HEK293 (cell line): ENCODE data around the gene PITPNC1.

Experiments used
- ATF2 ChIP-seq: fragments of 450-650 bp; formaldehyde crosslinking; IDR thresholded peaks from 2 replicates; pipeline ENCODE4 v1.5.1; 2016; ENCODE audit warnings: missing biosample characterization, missing genetic modification characterization, low read depth
- EGR2 ChIP-seq: fragments of 450-650 bp; formaldehyde crosslinking; IDR thresholded peaks from 2 replicates; pipeline ENCODE4 v1.5.1; 2016; ENCODE audit warnings: low read depth, missing biosample characterization, missing genetic modification characterization
- GFI1B ChIP-seq: fragments of 450-650 bp; formaldehyde crosslinking; IDR thresholded peaks from 2 replicates; pipeline ENCODE4 v1.5.1; 2016; ENCODE audit warnings: missing biosample characterization, missing genetic modification characterization
- HOXC10 ChIP-seq: sonication (generic); formaldehyde crosslinking; IDR thresholded peaks from 2 replicates; pipeline ENCODE4 v1.8.1; 2023; ENCODE audit warnings: mild to moderate bottlenecking, missing genetic modification reagents
- HOXD13 ChIP-seq: sonication (generic); formaldehyde crosslinking; IDR thresholded peaks from 2 replicates; pipeline ENCODE4 v1.8.0; 2022; ENCODE audit warnings: missing genetic modification reagents, borderline replicate concordance
- KLF7 ChIP-seq: fragments of 450-650 bp; formaldehyde crosslinking; IDR thresholded peaks from 2 replicates; pipeline ENCODE4 v1.5.1; 2016; ENCODE audit warnings: missing biosample characterization, missing genetic modification characterization, borderline replicate concordance
- MZF1 ChIP-seq: fragments of 450-650 bp; formaldehyde crosslinking; IDR thresholded peaks from 2 replicates; pipeline ENCODE4 v1.5.1; 2017; ENCODE audit warnings: missing biosample characterization, missing genetic modification characterization, borderline replicate concordance
- OSR2 ChIP-seq: fragments of 450-650 bp; formaldehyde crosslinking; IDR thresholded peaks from 2 replicates; pipeline ENCODE4 v1.5.1; 2016; ENCODE audit warnings: missing biosample characterization, missing genetic modification characterization
- OVOL3 ChIP-seq: fragments of 450-650 bp; formaldehyde crosslinking; IDR thresholded peaks from 2 replicates; pipeline ENCODE4 v1.5.1; 2016; ENCODE audit warnings: missing biosample characterization, missing genetic modification characterization
- PRDM1 ChIP-seq: fragments of 450-650 bp; formaldehyde crosslinking; IDR thresholded peaks from 2 replicates; pipeline ENCODE4; 2016; ENCODE audit warnings: missing biosample characterization, missing genetic modification characterization
- PRDM6 ChIP-seq: fragments of 450-650 bp; formaldehyde crosslinking; IDR thresholded peaks from 2 replicates; pipeline ENCODE4 v1.5.1; 2017; ENCODE audit warnings: missing biosample characterization, missing genetic modification characterization
- TCF7L2 ChIP-seq: IDR thresholded peaks from 2 replicates; pipeline ENCODE4 v1.6.1; 2011; ENCODE audit warnings: low read depth, mild to moderate bottlenecking, inconsistent platforms, low read length, moderate library complexity, borderline replicate concordance
- TRIM28 ChIP-seq: IDR thresholded peaks from 2 replicates; pipeline ENCODE4 v1.6.1; 2011; ENCODE audit warnings: low read length, control low read depth, borderline replicate concordance
- ZBTB1 ChIP-seq: fragments of 450-650 bp; formaldehyde crosslinking; IDR thresholded peaks from 2 replicates; pipeline ENCODE4 v1.5.1; 2016; ENCODE audit warnings: missing biosample characterization, missing genetic modification characterization
- ZBTB21 ChIP-seq: fragments of 450-650 bp; formaldehyde crosslinking; IDR thresholded peaks from 2 replicates; pipeline ENCODE4 v1.5.1; 2017; ENCODE audit warnings: missing biosample characterization, missing genetic modification characterization
- ZBTB7A ChIP-seq: fragments of 450-650 bp; formaldehyde crosslinking; IDR thresholded peaks from 2 replicates; pipeline ENCODE4 v1.5.1; 2016; ENCODE audit warnings: low read depth, missing biosample characterization, missing genetic modification characterization
- ZFP3 ChIP-seq: fragments of 450-650 bp; formaldehyde crosslinking; IDR thresholded peaks from 2 replicates; pipeline ENCODE4 v1.5.1; 2016; ENCODE audit warnings: low read depth, missing biosample characterization, missing genetic modification characterization
- ZFP41 ChIP-seq: fragments of 450-650 bp; formaldehyde crosslinking; IDR thresholded peaks from 2 replicates; pipeline ENCODE4 v1.5.1; 2016; ENCODE audit warnings: missing biosample characterization, missing genetic modification characterization, borderline replicate concordance
- ZNF132 ChIP-seq: fragments of 450-650 bp; formaldehyde crosslinking; IDR thresholded peaks from 2 replicates; pipeline ENCODE4 v1.5.1; 2017; ENCODE audit warnings: missing biosample characterization, missing genetic modification characterization, borderline replicate concordance
- ZNF138 ChIP-seq: fragments of 450-650 bp; formaldehyde crosslinking; IDR thresholded peaks from 2 replicates; pipeline ENCODE4 v1.5.1; 2016; ENCODE audit warnings: missing biosample characterization, missing genetic modification characterization, borderline replicate concordance
- ZNF2 ChIP-seq: fragments of 450-650 bp; formaldehyde crosslinking; IDR thresholded peaks from 2 replicates; pipeline ENCODE4 v1.5.1; 2016; ENCODE audit warnings: missing biosample characterization, missing genetic modification characterization
- ZNF223 ChIP-seq: fragments of 450-650 bp; formaldehyde crosslinking; IDR thresholded peaks from 2 replicates; pipeline ENCODE4 v1.5.1; 2016; ENCODE audit warnings: missing biosample characterization, missing genetic modification characterization
- ZNF280C ChIP-seq: fragments of 450-650 bp; formaldehyde crosslinking; IDR thresholded peaks from 2 replicates; pipeline ENCODE4 v1.5.1; 2016; ENCODE audit warnings: missing biosample characterization, missing genetic modification characterization
- ZNF366 ChIP-seq: fragments of 450-650 bp; formaldehyde crosslinking; conservative IDR thresholded peaks from 2 replicates; pipeline ENCODE4 v1.5.1; 2016; ENCODE audit warnings: missing biosample characterization, missing genetic modification characterization
- ZNF37A ChIP-seq: fragments of 450-650 bp; IDR thresholded peaks from 2 replicates; pipeline ENCODE4 v1.5.1; 2018; ENCODE audit warnings: missing biosample characterization, missing genetic modification characterization
- ZNF473 ChIP-seq: fragments of 450-650 bp; formaldehyde crosslinking; IDR thresholded peaks from 2 replicates; pipeline ENCODE4 v1.5.1; 2017; ENCODE audit warnings: missing biosample characterization, missing genetic modification characterization
- ZNF48 ChIP-seq: fragments of 450-650 bp; formaldehyde crosslinking; IDR thresholded peaks from 2 replicates; pipeline ENCODE4 v1.5.1; 2016; ENCODE audit warnings: missing biosample characterization, missing genetic modification characterization
- ZNF549 ChIP-seq: fragments of 450-650 bp; IDR thresholded peaks from 2 replicates; pipeline ENCODE4 v1.5.1; 2018; ENCODE audit warnings: missing biosample characterization, missing genetic modification characterization, mild to moderate bottlenecking, inconsistent platforms, moderate library complexity
- ZNF558 ChIP-seq: fragments of 450-650 bp; formaldehyde crosslinking; IDR thresholded peaks from 2 replicates; pipeline ENCODE4 v1.5.1; 2016; ENCODE audit warnings: missing biosample characterization, missing genetic modification characterization
- ZNF610 ChIP-seq: fragments of 450-650 bp; formaldehyde crosslinking; IDR thresholded peaks from 2 replicates; pipeline ENCODE4 v1.5.1; 2016; ENCODE audit warnings: missing biosample characterization, missing genetic modification characterization, borderline replicate concordance
- ZNF658 ChIP-seq: fragments of 450-650 bp; formaldehyde crosslinking; IDR thresholded peaks from 2 replicates; pipeline ENCODE4; 2016; ENCODE audit warnings: missing biosample characterization, missing genetic modification characterization
- ZNF664 ChIP-seq: fragments of 450-650 bp; formaldehyde crosslinking; IDR thresholded peaks from 2 replicates; pipeline ENCODE4 v1.5.1; 2016; ENCODE audit warnings: missing biosample characterization, missing genetic modification characterization
- ZNF670 ChIP-seq: fragments of 450-650 bp; formaldehyde crosslinking; IDR thresholded peaks from 2 replicates; pipeline ENCODE4 v1.5.1; 2016; ENCODE audit warnings: missing biosample characterization, missing genetic modification characterization, low read depth
- ZNF701 ChIP-seq: fragments of 450-650 bp; formaldehyde crosslinking; IDR thresholded peaks from 2 replicates; pipeline ENCODE4 v1.5.1; 2016; ENCODE audit warnings: missing biosample characterization, missing genetic modification characterization
- ZNF76 ChIP-seq: fragments of 450-650 bp; formaldehyde crosslinking; IDR thresholded peaks from 2 replicates; pipeline ENCODE4; 2016; ENCODE audit warnings: low read depth, missing biosample characterization, missing genetic modification characterization, borderline replicate concordance
- ZSCAN4 ChIP-seq: fragments of 450-650 bp; formaldehyde crosslinking; IDR thresholded peaks from 2 replicates; pipeline ENCODE4 v1.5.1; 2017; ENCODE audit warnings: missing biosample characterization, missing genetic modification characterization

The PITPNC1 gene

GRCh38 chr17:67585077-67585602, 208.1 kb downstream of the PITPNC1 start (continued):
- TF ChIP-seq EGR2 (tag by site-specific recombination), result no peak
- TF ChIP-seq TRIM28, result peak; percentile 89
- no peak for TF ChIP-seq ZNF701 (tag by site-specific recombination)
- TF ChIP-seq ZNF48 (tag by site-specific recombination), result no peak
- no peak for TF ChIP-seq ZNF132 (tag by site-specific recombination)
- no peak for TF ChIP-seq ZSCAN4 (tag by site-specific recombination)
- TF ChIP-seq ZNF37A (tag by site-specific recombination), result no peak
- peak; percentile 88; the same call in 1 of the 2 replicates for TF ChIP-seq KLF7
- TF ChIP-seq ZNF670 (tag by site-specific recombination), result no peak
- TF ChIP-seq ZNF76 (tag by site-specific recombination), result no peak
- peak; percentile 71 for TF ChIP-seq PRDM6 (tag by site-specific recombination)
- TF ChIP-seq ZBTB1, result no peak
- TF ChIP-seq ZFP41, result no peak
- 0 out of 2 replicates have a peak, but pooled peaks have one; percentile 21 for TF ChIP-seq ZNF2
- no peak for TF ChIP-seq ZNF658
- TF ChIP-seq OSR2 (tag by site-specific recombination), result peak; percentile 97
- no peak for TF ChIP-seq ZNF549
- TF ChIP-seq ZNF473 (tag by site-specific recombination), result no peak
- peak; percentile 81 for TF ChIP-seq TCF7L2
- TF ChIP-seq HOXC10 (CRISPR knock-in tag), result no peak
- peak; percentile 95 for TF ChIP-seq ZNF664 (tag by site-specific recombination)
- TF ChIP-seq GFI1B (tag by site-specific recombination), result peak; percentile 57
- no peak for TF ChIP-seq ZNF138 (tag by site-specific recombination)
- no peak; the same call in 1 of the 2 replicates for TF ChIP-seq ZBTB21 (tag by site-specific recombination)
- TF ChIP-seq PRDM1 (tag by site-specific recombination), result no peak
- TF ChIP-seq ATF2 (tag by site-specific recombination), result no peak
- TF ChIP-seq ZBTB7A, result no peak
- peak; percentile 78 for TF ChIP-seq ZNF610 (tag by site-specific recombination)
- TF ChIP-seq ZNF366 (tag by site-specific recombination), result no peak
- no peak for TF ChIP-seq ZNF223 (tag by site-specific recombination)
- TF ChIP-seq ZFP3 (tag by site-specific recombination), result no peak
- TF ChIP-seq MZF1 (tag by site-specific recombination), result peak; percentile 80; the same call in 1 of the 2 replicates
- TF ChIP-seq ZNF280C (tag by site-specific recombination), result no peak
- no peak for TF ChIP-seq ZNF558 (tag by site-specific recombination)
- 0 out of 2 replicates have a peak, but pooled peaks have one; percentile 64 for TF ChIP-seq OVOL3 (tag by site-specific recombination)
- TF ChIP-seq HOXD13 (CRISPR knock-in tag), result 0 out of 2 replicates have a peak, but pooled peaks have one; percentile 13
